HepG2 (cell line): ENCODE data around the gene IFI27L2. TPM values are rescaled to one million over a fixed set of nuclear protein-coding genes. Genes with fewer than 3 reads are reported as not detected.

Experiments used
- ATAC-seq: fragments of 200-7000 bp; cut with Tn5 transposase; 3 replicates; pipeline ENCODE4 v1.9.1; 2020; ENCODE audit warnings: mild to moderate bottlenecking, moderate library complexity
- BruUV-seq: library from RNA; stranded (reverse); fragments of 400-500 nt; replicated peaks from 2 replicates; lab custom pipeline; 2021; lab: Mats Ljungman, UMichigan
- CTCF ChIA-PET: fragments of 300-600 bp; formaldehyde crosslinking; extraction: SDS; loops from one replicate; lab custom pipeline; 2021; ENCODE audit warnings: low total read pairs, inconsistent platforms, low intra/inter-chr PET ratio; lab: Yijun Ruan, JAX
- POLR2A ChIA-PET: fragments of 350-600 bp; sonication (Branson Sonifier 250); formaldehyde crosslinking; loops from one replicate; lab custom pipeline; 2020; ENCODE audit warnings: antibody characterized with exemption, inconsistent platforms; lab: Yijun Ruan, JAX
- DNase-seq: peaks from one replicate; pipeline ENCODE4 v3.0.0-alpha.2; 2015; ENCODE audit warnings: low spot score
- FAIRE-seq: peaks from 3 replicates; lab custom pipeline; 2011; peaks lifted over from hg19 to GRCh38; lab: Jason Lieb, UNC
- H2AFZ ChIP-seq: one replicate; pipeline ENCODE4 v1.6.1; 2011; ENCODE audit warnings: low read length, inconsistent platforms
- H3K27ac ChIP-seq: fragments of 300-600 bp; 3 replicates; pipeline ENCODE4 v1.8.0; 2011; ENCODE audit warnings: mixed run types, mild to moderate bottlenecking, mixed read lengths, low read length, inconsistent platforms; ENCODE audit not compliant: insufficient read depth; ENCODE audit errors: extremely low read length
- H3K27me3 ChIP-seq, 2 experiments: fragments of 200-600 bp in 1 of 2; 2 replicates in 1 of 2; 3 replicates in 1 of 2; pipeline versions ENCODE4 v1.6.0 to v1.8.0; 2011; ENCODE audit warnings: low read length in 2 of 2, mild to moderate bottlenecking in 2 of 2, moderate library complexity in 2 of 2, inconsistent platforms in 1 of 2; ENCODE audit not compliant: insufficient read depth in 2 of 2, control insufficient read depth in 1 of 2
- H3K36me3 ChIP-seq, 2 experiments: fragments of 200-600 bp in 1 of 2; replicated peaks in 1 of 2; 2 replicates in 1 of 2; 3 replicates in 1 of 2; pipeline versions ENCODE4 v1.5.1 to v1.8.0; 2011; ENCODE audit warnings: low read length in 2 of 2, inconsistent platforms in 1 of 2; ENCODE audit not compliant: insufficient read depth in 2 of 2, control insufficient read depth in 1 of 2
- H3K4me1 ChIP-seq: 2 replicates; pipeline ENCODE4 v1.5.1; 2012; ENCODE audit warnings: low read length, inconsistent platforms; ENCODE audit not compliant: insufficient read depth
- H3K4me2 ChIP-seq: 2 replicates; pipeline ENCODE4 v1.6.0; 2011; ENCODE audit warnings: low read depth, low read length, inconsistent platforms
- H3K4me3 ChIP-seq, 3 experiments: fragments of 200-600 bp in 1 of 3; sonication (generic), shearing (Covaris generic) in 1 of 3; replicated peaks in 1 of 3; 2 replicates each; pipeline ENCODE4 v1.5.1; 2011 to 2016; ENCODE audit warnings: low read length in 3 of 3, inconsistent platforms in 2 of 3, low read depth in 2 of 3, mild to moderate bottlenecking in 2 of 3, control low read depth in 1 of 3, mixed read lengths in 1 of 3; ENCODE audit not compliant: insufficient read depth in 1 of 3
- H3K79me2 ChIP-seq: one replicate; pipeline ENCODE4 v1.6.1; 2011; ENCODE audit warnings: low read length, inconsistent platforms; ENCODE audit not compliant: insufficient read depth
- H3K9ac ChIP-seq: 2 replicates; pipeline ENCODE4 v1.6.0; 2011; ENCODE audit warnings: mild to moderate bottlenecking, low read depth, low read length, inconsistent platforms; ENCODE audit not compliant: insufficient read depth
- H3K9me3 ChIP-seq: 2 replicates; pipeline ENCODE4 v1.5.1; 2012; ENCODE audit warnings: mild to moderate bottlenecking, low read length
- H4K20me1 ChIP-seq: 2 replicates; pipeline ENCODE4 v1.6.0; 2011; ENCODE audit warnings: inconsistent platforms, mild to moderate bottlenecking, low read length, moderate library complexity; ENCODE audit not compliant: insufficient read depth
- CEBPB ChIP-seq: IDR thresholded peaks from 2 replicates; pipeline ENCODE4 v1.6.1; 2011; ENCODE audit warnings: low read depth, low read length, improper control_type of control experiment, borderline replicate concordance
- FOXA1 ChIP-seq, 2 experiments: fragments of 450-650 bp in 1 of 2; sonication (generic) in 1 of 2; formaldehyde crosslinking in 1 of 2; IDR thresholded peaks; 2 replicates each; pipeline versions ENCODE4 v1.4.0 to v1.6.1; 2016 to 2020; ENCODE audit warnings: missing genetic modification reagents in 1 of 2
- HDAC1 ChIP-seq: sonication (generic); formaldehyde crosslinking; IDR thresholded peaks from 2 replicates; pipeline ENCODE4 v1.5.1; 2020; ENCODE audit warnings: mild to moderate bottlenecking, missing genetic modification reagents
- KDM4B ChIP-seq: sonication (generic); formaldehyde crosslinking; IDR thresholded peaks from 2 replicates; pipeline ENCODE4 v1.4.0; 2020; ENCODE audit warnings: missing genetic modification reagents
- MAFG ChIP-seq: sonication (generic); formaldehyde crosslinking; IDR thresholded peaks from 2 replicates; pipeline ENCODE4 v1.5.1; 2020; ENCODE audit warnings: mild to moderate bottlenecking, missing genetic modification reagents
- PRDM10 ChIP-seq: sonication (generic); formaldehyde crosslinking; IDR thresholded peaks from 2 replicates; pipeline ENCODE4 v1.4.0; 2020; ENCODE audit warnings: low read depth, missing genetic modification reagents
- TAF1 ChIP-seq: sonication (generic); formaldehyde crosslinking; IDR thresholded peaks from 2 replicates; pipeline ENCODE4 v1.4.0; 2020; ENCODE audit warnings: missing genetic modification reagents
- YY1 ChIP-seq: IDR thresholded peaks from 2 replicates; pipeline ENCODE4 v1.6.1; 2011; ENCODE audit warnings: low read length, low read depth, moderate library complexity, mild to moderate bottlenecking; ENCODE audit not compliant: insufficient read depth, insufficient replicate concordance
- ZGPAT ChIP-seq: IDR thresholded peaks from 2 replicates; pipeline ENCODE4 v1.6.1; 2016; ENCODE audit warnings: mild to moderate bottlenecking
- ZIK1 ChIP-seq: sonication (generic); formaldehyde crosslinking; IDR thresholded peaks from 2 replicates; pipeline ENCODE4 v1.5.0; 2020; ENCODE audit warnings: mild to moderate bottlenecking, low read depth, missing genetic modification reagents, borderline replicate concordance
- ZNF614 ChIP-seq: IDR thresholded peaks from 2 replicates; pipeline ENCODE4 v1.6.1; 2018; ENCODE audit warnings: missing biosample characterization, missing genetic modification reagents, inconsistent platforms, borderline replicate concordance
- ZNF878 ChIP-seq: sonication (generic); formaldehyde crosslinking; IDR thresholded peaks from 2 replicates; pipeline ENCODE4 v1.8.1; 2023; ENCODE audit warnings: mild to moderate bottlenecking, missing genetic modification reagents, moderate library complexity
- WGBS: methylation state at CpG from one replicate; pipeline ENCODE4 v1.1.6; 2017; ENCODE audit warnings: low lambda C conversion rate; 5-methylcytosine and 5-hydroxymethylcytosine counted together
- in situ Hi-C: cut with HindIII; loops from 2 replicates; pipeline ENCODE4 v1.10.0; 2017; ENCODE audit warnings: low pct_unique_long_range_greater_than_20kb; ENCODE audit not compliant: extremely low pct_ligation_motif_present
- intact Hi-C: fragments of 100-400 bp; cut with micrococcal nuclease; formaldehyde crosslinking; loops from one replicate; pipeline ENCODE4 v1.10.0; 2022; ENCODE audit not compliant: unreplicated experiment
- polyA plus RNA-seq, 8 experiments: library from polyadenylated mRNA; depleted of rRNA in 3 of 8; stranded (reverse) in 7 of 8; unstranded in 1 of 8; fragments of >200 nt; fragmentation: Illumina TruSeq in 4 of 8; extraction: Trizol in 4 of 8; gene quantifications; 2 replicates each; pipeline versions ENCODE4 v1.2.1 to v1.2.3, GENCODE V29; 2011 to 2016; ENCODE audit warnings: low read depth in 4 of 8, missing spikeins in 1 of 8, mixed read lengths in 1 of 8; ENCODE audit not compliant: insufficient read depth in 1 of 8
- total RNA-seq, 5 experiments: library from RNA; depleted of rRNA; stranded (reverse); fragments of >200 nt; fragmentation: Illumina TruSeq; extraction: Trizol; gene quantifications; 2 replicates each; pipeline ENCODE4 v1.2.3, GENCODE V29; 2016; ENCODE audit warnings: low read depth in 1 of 5
- TF ChIP-seq, protein P1 (sequence below): sonication (generic); formaldehyde crosslinking; IDR thresholded peaks from 2 replicates; pipeline ENCODE4 v1.4.0; 2020; ENCODE audit warnings: missing genetic modification reagents
- TF ChIP-seq, protein P2 (sequence below): sonication (generic); formaldehyde crosslinking; IDR thresholded peaks from 2 replicates; pipeline ENCODE4 v1.8.0; 2022; ENCODE audit warnings: missing genetic modification reagents, mild to moderate bottlenecking, inconsistent platforms, borderline replicate concordance
- TF ChIP-seq, protein P3 (sequence below): sonication (generic); formaldehyde crosslinking; IDR thresholded peaks from 2 replicates; pipeline ENCODE4 v1.4.0; 2020; ENCODE audit warnings: mild to moderate bottlenecking, missing genetic modification reagents

IFI27L2 gene
- total and polyA plus RNA-seq, 2 of the 13 experiments (the other 11 are each of a cell fraction or from before 2014, with no cell fraction given): 4.3 to 4.8 TPM

GRCh38 chr14:94127330-94127729 lies 2.1 kb downstream of the IFI27L2 start:
- ChIA-PET POLR2A (no interaction called here), CTCF (no interaction called here)
- Histone ChIP-seq H3K9ac (no peak overlapping the region), H3K79me2 (no peaks in the 10 kb centered on the region), H3K4me2 (no peak overlapping the region), H3K4me1 (peaks cover 32% of the 10 kb centered on the region), H4K20me1 (no peaks in the 10 kb centered on the region), H3K27me3 (peaks cover 2 to 23% of the 10 kb centered on the region in 2 experiments), H3K4me3 (no peak overlapping the region), H3K27ac (no peak overlapping the region), H3K36me3 (no peaks in the 10 kb centered on the region), H3K9me3 (no peaks in the 10 kb centered on the region), H2AFZ (no peak overlapping the region)
- DNase-seq (no peak), FAIRE-seq (no peak), ATAC-seq (no peak)
- no TSS peak for BruUV-seq
- in situ Hi-C loops (no loop called here), intact Hi-C loops (loop anchor here (5.0 kb wide), 1 partner anchor 45 kb away; the partner anchor contains the start of genes DDX24 and IFI27L1)
- WGBS: 0% methylated on average over 1 of the region's 6 CpGs
- TF ChIP-seq FOXA1 (IDR thresholded peaks at IDR 0.05) (no peak), FOXA1 (CRISPR knock-in tag; IDR thresholded peaks at IDR 0.05) (no peak), TAF1 (CRISPR knock-in tag) (no peak), YY1 (no peak), MAFG (CRISPR knock-in tag) (no peak), KDM4B (CRISPR knock-in tag) (no peak), ZNF614 (CRISPR knock-in tag) (no peak), ZGPAT (CRISPR knock-in tag) (no peak), CEBPB (no peak), ZIK1 (CRISPR knock-in tag) (no peak), PRDM10 (CRISPR knock-in tag) (no peak), ZNF878 (no peak), HDAC1 (CRISPR knock-in tag) (no peak)
- TF ChIP-seq, protein P1, sequence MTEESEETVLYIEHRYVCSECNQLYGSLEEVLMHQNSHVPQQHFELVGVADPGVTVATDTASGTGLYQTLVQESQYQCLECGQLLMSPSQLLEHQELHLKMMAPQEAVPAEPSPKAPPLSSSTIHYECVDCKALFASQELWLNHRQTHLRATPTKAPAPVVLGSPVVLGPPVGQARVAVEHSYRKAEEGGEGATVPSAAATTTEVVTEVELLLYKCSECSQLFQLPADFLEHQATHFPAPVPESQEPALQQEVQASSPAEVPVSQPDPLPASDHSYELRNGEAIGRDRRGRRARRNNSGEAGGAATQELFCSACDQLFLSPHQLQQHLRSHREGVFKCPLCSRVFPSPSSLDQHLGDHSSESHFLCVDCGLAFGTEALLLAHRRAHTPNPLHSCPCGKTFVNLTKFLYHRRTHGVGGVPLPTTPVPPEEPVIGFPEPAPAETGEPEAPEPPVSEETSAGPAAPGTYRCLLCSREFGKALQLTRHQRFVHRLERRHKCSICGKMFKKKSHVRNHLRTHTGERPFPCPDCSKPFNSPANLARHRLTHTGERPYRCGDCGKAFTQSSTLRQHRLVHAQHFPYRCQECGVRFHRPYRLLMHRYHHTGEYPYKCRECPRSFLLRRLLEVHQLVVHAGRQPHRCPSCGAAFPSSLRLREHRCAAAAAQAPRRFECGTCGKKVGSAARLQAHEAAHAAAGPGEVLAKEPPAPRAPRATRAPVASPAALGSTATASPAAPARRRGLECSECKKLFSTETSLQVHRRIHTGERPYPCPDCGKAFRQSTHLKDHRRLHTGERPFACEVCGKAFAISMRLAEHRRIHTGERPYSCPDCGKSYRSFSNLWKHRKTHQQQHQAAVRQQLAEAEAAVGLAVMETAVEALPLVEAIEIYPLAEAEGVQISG (CRISPR knock-in tag): no peak
- TF ChIP-seq, protein P2, sequence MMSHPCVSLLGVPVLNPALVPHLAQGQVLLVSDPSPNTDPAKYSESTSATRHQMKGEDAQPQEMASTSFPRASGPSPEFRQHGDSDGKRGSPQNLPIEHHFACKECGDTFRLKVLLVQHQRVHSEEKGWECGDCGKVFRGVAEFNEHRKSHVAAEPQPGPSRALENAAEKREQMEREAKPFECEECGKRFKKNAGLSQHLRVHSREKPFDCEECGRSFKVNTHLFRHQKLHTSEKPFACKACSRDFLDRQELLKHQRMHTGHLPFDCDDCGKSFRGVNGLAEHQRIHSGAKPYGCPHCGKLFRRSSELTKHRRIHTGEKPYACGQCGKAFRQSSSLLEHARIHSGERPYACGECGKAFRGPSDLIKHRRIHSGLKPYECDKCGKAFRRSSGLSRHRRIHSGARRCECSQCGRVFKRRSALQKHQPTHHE (CRISPR knock-in tag): no peak
- TF ChIP-seq, protein P3, sequence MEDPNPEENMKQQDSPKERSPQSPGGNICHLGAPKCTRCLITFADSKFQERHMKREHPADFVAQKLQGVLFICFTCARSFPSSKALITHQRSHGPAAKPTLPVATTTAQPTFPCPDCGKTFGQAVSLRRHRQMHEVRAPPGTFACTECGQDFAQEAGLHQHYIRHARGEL (CRISPR knock-in tag): no peak
